GM12878 (cell line): ENCODE results near the gene COG7. TPM values are rescaled to one million over a fixed set of nuclear protein-coding genes. Genes with fewer than 3 reads are reported as not detected.

ENCODE experiments used
- ATAC-seq: fragments of 200-7000 bp; cut with Tn5 transposase; 3 replicates; pipeline ENCODE4 v1.9.1; 2020; ENCODE audit warnings: mild to moderate bottlenecking, moderate library complexity
- BruUV-seq: library from RNA; stranded (reverse); fragments of 400-500 nt; replicated peaks from 2 replicates; lab custom pipeline; 2021; lab: Mats Ljungman, UMichigan
- CTCF ChIA-PET: fragments of 300-600 bp; sonication (Branson Sonifier 250); formaldehyde crosslinking; extraction: SDS; loops from one replicate; lab custom pipeline; 2021; ENCODE audit warnings: inconsistent platforms; lab: Yijun Ruan, JAX
- POLR2A ChIA-PET: fragments of 350-600 bp; formaldehyde crosslinking; extraction: SDS; loops from one replicate; lab custom pipeline; 2021; ENCODE audit warnings: inconsistent platforms; lab: Charles Lee
- RAD21 ChIA-PET: fragments of 300-600 bp; sonication (Branson Sonifier 250); formaldehyde crosslinking; loops from one replicate; lab custom pipeline; 2023; ENCODE audit warnings: antibody characterized with exemption; ENCODE audit not compliant: unreplicated experiment; lab: Charles Lee
- SMC1A ChIA-PET: fragments of 300-600 bp; sonication (Branson Sonifier 250); formaldehyde crosslinking; loops from one replicate; lab custom pipeline; 2023; ENCODE audit not compliant: unreplicated experiment, uncharacterized antibody; lab: Charles Lee
- DNase-seq: peaks from one replicate; pipeline ENCODE4 v3.0.0-alpha.2; 2011; ENCODE audit warnings: low read depth, low spot score
- FAIRE-seq: peaks from 3 replicates; lab custom pipeline; 2011; peaks lifted over from hg19 to GRCh38; lab: Jason Lieb, UNC
- H2AFZ ChIP-seq: 2 replicates; pipeline ENCODE4 v1.6.0; 2011; ENCODE audit warnings: low read depth, low read length, control low read depth; ENCODE audit not compliant: control insufficient read depth
- H3K27ac ChIP-seq: 2 replicates; pipeline ENCODE4 v1.5.1; 2011; ENCODE audit warnings: control low read depth; ENCODE audit not compliant: control insufficient read depth, insufficient read depth
- H3K27me3 ChIP-seq, 2 experiments: replicated peaks in 1 of 2; 2 replicates each; pipeline versions ENCODE4 v1.6.0 to v1.6.1; 2011; ENCODE audit warnings: low read length in 1 of 2; ENCODE audit not compliant: control insufficient read depth in 2 of 2, insufficient read depth in 2 of 2
- H3K36me3 ChIP-seq, 2 experiments: 2 replicates each; pipeline ENCODE4 v1.5.1; 2011; ENCODE audit warnings: low read length in 1 of 2; ENCODE audit not compliant: control insufficient read depth in 2 of 2, insufficient read depth in 2 of 2
- H3K4me1 ChIP-seq: 2 replicates; pipeline ENCODE4 v1.6.1; 2011; ENCODE audit warnings: mild to moderate bottlenecking, low read length, moderate library complexity, mixed read lengths; ENCODE audit not compliant: control insufficient read depth, insufficient read depth
- H3K4me2 ChIP-seq: 2 replicates; pipeline ENCODE4 v1.6.0; 2011; ENCODE audit warnings: control low read depth; ENCODE audit not compliant: control insufficient read depth, insufficient read depth
- H3K4me3 ChIP-seq: fragments of 200-600 bp; sonication (generic); 2 replicates; pipeline ENCODE4 v1.5.1; 2016
- H3K79me2 ChIP-seq: 2 replicates; pipeline ENCODE4 v1.6.0; 2011; ENCODE audit warnings: low read length; ENCODE audit not compliant: control insufficient read depth, insufficient read depth
- H3K9ac ChIP-seq: 2 replicates; pipeline ENCODE4 v1.8.0; 2011; ENCODE audit warnings: low read length, control low read depth, mixed read lengths; ENCODE audit not compliant: control insufficient read depth, insufficient read depth
- H3K9me3 ChIP-seq: replicated peaks from 3 replicates; pipeline ENCODE4 v1.5.1; 2011; ENCODE audit warnings: mild to moderate bottlenecking, low read length; ENCODE audit not compliant: control insufficient read depth, insufficient read depth
- H4K20me1 ChIP-seq: 2 replicates; pipeline ENCODE4 v1.6.0; 2011; ENCODE audit not compliant: control insufficient read depth, insufficient read depth
- WGBS: methylation state at CpG from one replicate; pipeline ENCODE4 v1.1.6; 2016; ENCODE audit warnings: low lambda C conversion rate; ENCODE audit not compliant: insufficient replicate concordance, insufficient coverage; ENCODE audit errors: missing lambda C conversion rate; 5-methylcytosine and 5-hydroxymethylcytosine counted together
- in situ Hi-C: fragments of 300-500 bp; cut with MboI; formaldehyde crosslinking; loops from 9 replicates; pipeline ENCODE4 v1.14.3; 2018; ENCODE audit warnings: mixed read lengths
- intact Hi-C: fragments of 100-400 bp; cut with micrococcal nuclease; formaldehyde crosslinking; loops from one replicate; pipeline ENCODE4 v1.14.2; 2022; ENCODE audit not compliant: unreplicated experiment
- polyA plus RNA-seq, 11 experiments: library from polyadenylated mRNA; depleted of rRNA in 4 of 11; unstranded in 6 of 11; stranded (reverse) in 5 of 11; fragments of >200 nt; fragmentation: Nextera tagmentation in 4 of 11; fragmentation: Illumina TruSeq in 1 of 11; extraction: Ambion mirVana in 4 of 11; extraction: Trizol in 1 of 11; gene quantifications; 1 replicate in 1 of 11; 2 replicates in 10 of 11; pipeline versions ENCODE4 v1.2.1 to v1.2.3, GENCODE V29; 2011 to 2016; ENCODE audit warnings: inconsistent platforms in 2 of 11, missing spikeins in 2 of 11, low read depth in 1 of 11
- total RNA-seq, 4 experiments: library from RNA; depleted of rRNA in 3 of 4; stranded (reverse); fragments of >200 nt in 3 of 4; fragmentation: Illumina TruSeq in 1 of 4; extraction: Trizol in 1 of 4; gene quantifications; 2 replicates each; pipeline versions ENCODE4 v1.2.1 to v1.2.3, GENCODE V29; 2013 to 2021
- TF ChIP-seq, protein P1 (sequence below): fragments of 450-650 bp; IDR thresholded peaks from 2 replicates; pipeline ENCODE4 v1.6.1; 2016; ENCODE audit warnings: mild to moderate bottlenecking
- TF ChIP-seq, protein P2 (sequence below), 3 experiments: IDR thresholded peaks in 2 of 3; conservative IDR thresholded peaks in 1 of 3; 2 replicates each; pipeline ENCODE4 v1.5.1; 2011; ENCODE audit warnings: low read depth in 3 of 3, low read length in 3 of 3, mild to moderate bottlenecking in 3 of 3, control low read depth in 2 of 3, moderate library complexity in 2 of 3, inconsistent platforms in 1 of 3, mixed read lengths in 1 of 3; ENCODE audit not compliant: control insufficient read depth in 2 of 3, insufficient read depth in 1 of 3; ENCODE audit errors: extremely low read depth in 1 of 3
- TF ChIP-seq, protein P3 (sequence below): fragments of 450-650 bp; formaldehyde crosslinking; IDR thresholded peaks from 2 replicates; pipeline ENCODE4 v1.4.0; 2020; ENCODE audit warnings: mild to moderate bottlenecking, moderate library complexity

The COG7 gene
- total and polyA plus RNA-seq, 10 of the 15 experiments (the other 5 are each of a cell fraction or from before 2014, with no cell fraction given): 2.9 to 24.0 (median 10.0) TPM

DNA sequence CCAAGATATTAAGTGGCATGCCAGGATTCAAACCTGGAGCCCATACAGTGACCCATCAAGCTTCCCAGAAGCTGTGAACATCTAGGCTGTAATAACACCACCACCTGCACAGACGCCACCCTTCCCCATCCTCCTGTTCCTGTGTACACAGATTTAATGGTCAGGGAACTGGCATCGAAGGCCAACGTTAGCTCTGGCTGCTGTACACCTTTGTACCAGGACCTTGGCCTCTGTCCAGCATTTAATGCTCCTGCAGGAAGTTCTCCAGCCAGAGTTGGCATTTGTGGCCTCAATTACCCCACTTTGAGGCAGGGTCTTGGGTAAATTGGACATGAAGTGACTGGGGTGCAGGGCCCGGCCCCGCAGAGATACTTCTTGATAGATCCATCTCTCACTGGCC lies 101.6 kb downstream of the COG7 start (continued):
- TF ChIP-seq, protein P1, sequence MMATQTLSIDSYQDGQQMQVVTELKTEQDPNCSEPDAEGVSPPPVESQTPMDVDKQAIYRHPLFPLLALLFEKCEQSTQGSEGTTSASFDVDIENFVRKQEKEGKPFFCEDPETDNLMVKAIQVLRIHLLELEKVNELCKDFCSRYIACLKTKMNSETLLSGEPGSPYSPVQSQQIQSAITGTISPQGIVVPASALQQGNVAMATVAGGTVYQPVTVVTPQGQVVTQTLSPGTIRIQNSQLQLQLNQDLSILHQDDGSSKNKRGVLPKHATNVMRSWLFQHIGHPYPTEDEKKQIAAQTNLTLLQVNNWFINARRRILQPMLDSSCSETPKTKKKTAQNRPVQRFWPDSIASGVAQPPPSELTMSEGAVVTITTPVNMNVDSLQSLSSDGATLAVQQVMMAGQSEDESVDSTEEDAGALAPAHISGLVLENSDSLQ: no peak

DNA sequence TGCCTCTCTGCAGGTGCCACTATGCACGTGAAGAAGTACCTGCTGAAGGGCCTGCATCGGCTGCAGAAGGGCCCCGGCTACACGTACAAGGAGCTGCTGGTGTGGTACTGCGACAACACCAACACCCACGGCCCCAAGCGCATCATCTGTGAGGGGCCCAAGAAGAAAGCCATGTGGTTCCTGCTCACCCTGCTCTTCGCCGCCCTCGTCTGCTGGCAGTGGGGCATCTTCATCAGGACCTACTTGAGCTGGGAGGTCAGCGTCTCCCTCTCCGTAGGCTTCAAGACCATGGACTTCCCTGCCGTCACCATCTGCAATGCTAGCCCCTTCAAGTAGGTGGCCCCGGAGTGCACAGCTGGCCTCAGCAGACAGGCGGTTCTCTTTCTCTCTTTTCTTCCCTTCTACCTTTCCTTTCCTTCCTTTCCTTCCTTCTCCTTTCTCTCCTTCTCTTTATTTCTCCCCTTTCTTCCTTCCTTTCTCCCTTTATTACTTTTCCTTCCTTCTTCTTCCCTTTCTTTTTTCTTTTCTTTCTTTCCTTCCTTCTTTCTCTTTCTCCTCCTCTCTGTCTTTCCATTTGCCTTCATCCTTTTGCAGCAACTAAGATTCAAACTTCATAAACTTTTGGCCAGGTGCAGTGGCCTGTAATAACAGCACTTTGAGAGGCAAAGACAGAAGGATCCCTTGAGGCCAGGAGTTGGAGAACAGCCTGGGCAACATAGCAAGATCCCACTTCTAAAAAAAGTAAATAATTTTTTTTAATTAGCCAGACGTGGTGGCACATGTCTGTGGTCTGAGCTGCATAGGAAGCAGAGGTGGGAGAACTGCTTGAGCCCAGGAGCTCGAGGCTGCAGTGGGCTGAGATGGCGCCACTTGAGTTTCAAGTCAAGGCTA lies 104.2 kb downstream of the COG7 start:
- no peak overlapping the region for H3K27ac ChIP-seq
- no TSS peak for BruUV-seq
- TF ChIP-seq, protein P2, sequence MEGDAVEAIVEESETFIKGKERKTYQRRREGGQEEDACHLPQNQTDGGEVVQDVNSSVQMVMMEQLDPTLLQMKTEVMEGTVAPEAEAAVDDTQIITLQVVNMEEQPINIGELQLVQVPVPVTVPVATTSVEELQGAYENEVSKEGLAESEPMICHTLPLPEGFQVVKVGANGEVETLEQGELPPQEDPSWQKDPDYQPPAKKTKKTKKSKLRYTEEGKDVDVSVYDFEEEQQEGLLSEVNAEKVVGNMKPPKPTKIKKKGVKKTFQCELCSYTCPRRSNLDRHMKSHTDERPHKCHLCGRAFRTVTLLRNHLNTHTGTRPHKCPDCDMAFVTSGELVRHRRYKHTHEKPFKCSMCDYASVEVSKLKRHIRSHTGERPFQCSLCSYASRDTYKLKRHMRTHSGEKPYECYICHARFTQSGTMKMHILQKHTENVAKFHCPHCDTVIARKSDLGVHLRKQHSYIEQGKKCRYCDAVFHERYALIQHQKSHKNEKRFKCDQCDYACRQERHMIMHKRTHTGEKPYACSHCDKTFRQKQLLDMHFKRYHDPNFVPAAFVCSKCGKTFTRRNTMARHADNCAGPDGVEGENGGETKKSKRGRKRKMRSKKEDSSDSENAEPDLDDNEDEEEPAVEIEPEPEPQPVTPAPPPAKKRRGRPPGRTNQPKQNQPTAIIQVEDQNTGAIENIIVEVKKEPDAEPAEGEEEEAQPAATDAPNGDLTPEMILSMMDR (IDR thresholded peaks at IDR 0.05 in 2 of 3, conservative IDR thresholded peaks at IDR 0.05 in 1 of 3; ENCODE audit: control insufficient read depth in 2 of 3, extremely low read depth in 1 of 3, insufficient read depth in 1 of 3, low read depth in 3 of 3, low read length in 3 of 3): 0 out of 6 replicates have a peak, but pooled peaks of 2 of the 3 experiments have one; percentile 6 to 15
- TF ChIP-seq, protein P3, sequence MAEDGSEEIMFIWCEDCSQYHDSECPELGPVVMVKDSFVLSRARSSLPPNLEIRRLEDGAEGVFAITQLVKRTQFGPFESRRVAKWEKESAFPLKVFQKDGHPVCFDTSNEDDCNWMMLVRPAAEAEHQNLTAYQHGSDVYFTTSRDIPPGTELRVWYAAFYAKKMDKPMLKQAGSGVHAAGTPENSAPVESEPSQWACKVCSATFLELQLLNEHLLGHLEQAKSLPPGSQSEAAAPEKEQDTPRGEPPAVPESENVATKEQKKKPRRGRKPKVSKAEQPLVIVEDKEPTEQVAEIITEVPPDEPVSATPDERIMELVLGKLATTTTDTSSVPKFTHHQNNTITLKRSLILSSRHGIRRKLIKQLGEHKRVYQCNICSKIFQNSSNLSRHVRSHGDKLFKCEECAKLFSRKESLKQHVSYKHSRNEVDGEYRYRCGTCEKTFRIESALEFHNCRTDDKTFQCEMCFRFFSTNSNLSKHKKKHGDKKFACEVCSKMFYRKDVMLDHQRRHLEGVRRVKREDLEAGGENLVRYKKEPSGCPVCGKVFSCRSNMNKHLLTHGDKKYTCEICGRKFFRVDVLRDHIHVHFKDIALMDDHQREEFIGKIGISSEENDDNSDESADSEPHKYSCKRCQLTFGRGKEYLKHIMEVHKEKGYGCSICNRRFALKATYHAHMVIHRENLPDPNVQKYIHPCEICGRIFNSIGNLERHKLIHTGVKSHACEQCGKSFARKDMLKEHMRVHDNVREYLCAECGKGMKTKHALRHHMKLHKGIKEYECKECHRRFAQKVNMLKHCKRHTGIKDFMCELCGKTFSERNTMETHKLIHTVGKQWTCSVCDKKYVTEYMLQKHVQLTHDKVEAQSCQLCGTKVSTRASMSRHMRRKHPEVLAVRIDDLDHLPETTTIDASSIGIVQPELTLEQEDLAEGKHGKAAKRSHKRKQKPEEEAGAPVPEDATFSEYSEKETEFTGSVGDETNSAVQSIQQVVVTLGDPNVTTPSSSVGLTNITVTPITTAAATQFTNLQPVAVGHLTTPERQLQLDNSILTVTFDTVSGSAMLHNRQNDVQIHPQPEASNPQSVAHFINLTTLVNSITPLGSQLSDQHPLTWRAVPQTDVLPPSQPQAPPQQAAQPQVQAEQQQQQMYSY (CRISPR knock-in tag): no peak
- TF ChIP-seq, all 136 proteins: peak for 1
- intact Hi-C loops (no loop called here), in situ Hi-C loops (no loop called here)
- WGBS: 71% methylated on average over 18 of the region's 18 CpGs
- Histone ChIP-seq H3K4me1 (no peaks in the 10 kb centered on the region; the same call in 1 of the 2 replicates), H4K20me1 (no peaks in the 10 kb centered on the region), H3K9me3 (no peaks in the 10 kb centered on the region; the same call in 2 of the 3 replicates), H3K79me2 (no peaks in the 10 kb centered on the region), H3K36me3 (no peaks in the 10 kb centered on the region), H3K4me2 (no peak overlapping the region), H3K4me3 (no peak overlapping the region), H3K27me3 (no peaks in the 10 kb centered on the region), H3K9ac (no peak overlapping the region), H2AFZ (no peak overlapping the region)
- ChIA-PET RAD21 (no interaction called here), POLR2A (no interaction called here), CTCF (interaction anchor here (0.6 to 2.7 kb wide), 4 partner anchors 11 to 406 kb away, joined by 3 to 15 read pairs (median 4); no protein-coding TSS in a partner anchor), SMC1A (interaction anchor here (0.7 to 2.7 kb wide), 3 partner anchors 11 to 86 kb away, joined by 3 to 7 read pairs (median 6); no protein-coding TSS in a partner anchor)
- FAIRE-seq: no peak
- DNase-seq: no peak
- 0 out of 3 replicates have a peak, but pooled peaks have one; percentile 24 for ATAC-seq
